22Rv1 (cell line): ENCODE measurements around the gene TRDMT1.

Source experiments
- CTCF ChIP-seq: fragments of 450-650 bp; IDR thresholded peaks from 2 replicates; pipeline ENCODE4 v1.5.1; 2017; ENCODE audit warnings: mild to moderate bottlenecking
- ZFX ChIP-seq: fragments of 450-650 bp; IDR thresholded peaks from 2 replicates; pipeline ENCODE4 v1.6.1; 2017; ENCODE audit warnings: antibody characterized with exemption, borderline replicate concordance

- TF ChIP-seq CTCF (no peak), ZFX (no peak)
Measured at GRCh38 chr10:17229717-17229966, 28.2 kb upstream of the TRDMT1 start.
